Measurements from ENCODE around the gene CD72.
"Not testable (repeated sequence)": the region's sequence is repeated elsewhere in the genome, so short reads cannot be mapped to it uniquely, and the experiment has no call there.

Gene CD72

GRCh38 chr9:35615981-35616680, 2.1 kb downstream of the CD72 start:
- peak; percentile 37 for DNase-seq

DNA sequence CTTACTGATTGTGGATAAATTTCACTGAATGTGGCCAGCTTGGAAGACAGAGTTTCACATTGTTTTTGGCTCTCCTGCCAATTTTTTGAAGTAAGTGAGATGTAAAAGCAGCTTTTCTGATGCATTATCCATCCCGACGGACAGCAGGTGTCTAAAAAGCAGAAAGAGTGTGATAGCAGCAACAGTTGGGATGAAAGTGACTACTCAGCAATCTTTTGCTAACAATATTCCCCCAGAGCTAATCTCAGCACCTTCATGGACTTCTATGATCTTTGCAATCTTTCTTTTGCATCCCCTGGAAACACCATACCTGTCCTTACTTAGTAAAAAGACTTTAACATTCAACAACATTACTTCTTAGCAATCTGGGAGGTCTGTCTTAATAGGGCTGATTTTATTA, 5.4 kb downstream of the CD72 start:
- DNase-seq = no peak

GRCh38 chr9:35612066-35612465, 6.1 kb downstream of the CD72 start:
- DNase-seq = not testable (repeated sequence)

- DNase-seq = no peak
Measured at GRCh38 chr9:35611230-35611797, 6.9 kb downstream of the CD72 start.

DNA sequence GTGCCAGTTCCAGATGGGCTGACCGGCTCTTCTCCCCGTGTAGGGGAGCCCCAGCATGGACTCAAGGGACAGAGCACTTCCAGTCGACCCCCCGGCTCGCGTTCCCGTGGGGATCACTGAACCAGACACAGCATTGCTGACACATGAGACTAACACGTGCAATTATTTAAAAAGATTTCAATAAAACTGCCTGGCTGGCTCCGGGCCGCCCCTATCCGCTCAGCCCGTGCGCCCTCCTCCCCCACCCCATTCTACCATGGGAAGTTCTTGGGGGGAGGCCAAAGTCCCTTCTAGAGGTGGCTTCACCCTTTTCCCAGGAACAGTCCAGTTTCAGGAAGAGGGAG, 8.4 kb downstream of the CD72 start:
- no peak for DNase-seq

- no peak for DNase-seq
Measured at GRCh38 chr9:35609001-35609819, 9.0 kb downstream of the CD72 start.

GRCh38 chr9:35608221-35608620, 10.0 kb downstream of the CD72 start:
- DNase-seq = no peak

GRCh38 chr9:35606726-35607125, 11.5 kb downstream of the CD72 start:
- DNase-seq = no peak

GRCh38 chr9:35606138-35606504, 12.1 kb downstream of the CD72 start:
- no peak for DNase-seq

DNA sequence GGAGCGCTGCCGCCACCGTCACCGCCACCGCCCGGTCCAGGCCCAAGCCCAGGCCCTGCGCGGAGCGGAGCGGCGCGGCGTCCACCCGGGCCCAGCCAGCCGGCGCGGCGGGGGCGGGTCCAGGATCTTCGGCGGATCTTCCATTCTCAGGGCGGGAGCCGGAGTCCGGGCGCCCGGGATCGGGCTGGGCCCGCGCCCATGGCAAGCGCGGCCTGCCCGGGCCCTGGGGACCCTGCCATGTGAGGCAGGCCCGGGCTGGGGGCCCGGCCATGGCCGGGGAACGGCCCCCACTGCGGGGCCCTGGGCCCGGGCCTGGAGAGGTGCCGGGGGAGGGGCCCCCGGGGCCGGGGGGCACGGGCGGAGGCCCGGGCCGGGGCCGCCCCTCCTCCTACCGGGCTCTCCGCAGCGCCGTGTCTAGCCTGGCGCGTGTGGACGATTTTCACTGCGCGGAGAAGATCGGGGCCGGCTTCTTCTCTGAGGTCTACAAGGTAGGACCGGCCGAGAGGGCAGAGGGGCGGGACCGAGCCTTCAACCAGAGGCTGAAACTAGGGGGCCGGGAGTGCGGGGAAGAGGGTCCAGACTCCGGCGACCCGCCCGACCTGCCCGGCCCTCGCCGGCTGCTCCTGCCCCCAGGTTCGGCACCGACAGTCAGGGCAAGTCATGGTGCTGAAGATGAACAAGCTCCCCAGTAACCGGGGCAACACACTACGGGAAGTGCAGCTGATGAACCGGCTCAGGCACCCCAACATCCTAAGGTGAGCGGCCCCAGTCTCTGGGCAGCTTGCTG, 12.7 kb downstream of the CD72 start:
- peak; percentile 14 for DNase-seq

GRCh38 chr9:35604578-35605350, 13.4 kb downstream of the CD72 start, which contains the start of gene TESK1:
TSS of gene TESK1 (plus strand) at chr9:35605262. CDS start at chr9:35605620, 358 bp downstream.
- peak; percentile 52 for DNase-seq

- DNase-seq = peak; percentile 98
Measured at GRCh38 chr9:35603986-35604577, 14.1 kb downstream of the CD72 start.

DNA sequence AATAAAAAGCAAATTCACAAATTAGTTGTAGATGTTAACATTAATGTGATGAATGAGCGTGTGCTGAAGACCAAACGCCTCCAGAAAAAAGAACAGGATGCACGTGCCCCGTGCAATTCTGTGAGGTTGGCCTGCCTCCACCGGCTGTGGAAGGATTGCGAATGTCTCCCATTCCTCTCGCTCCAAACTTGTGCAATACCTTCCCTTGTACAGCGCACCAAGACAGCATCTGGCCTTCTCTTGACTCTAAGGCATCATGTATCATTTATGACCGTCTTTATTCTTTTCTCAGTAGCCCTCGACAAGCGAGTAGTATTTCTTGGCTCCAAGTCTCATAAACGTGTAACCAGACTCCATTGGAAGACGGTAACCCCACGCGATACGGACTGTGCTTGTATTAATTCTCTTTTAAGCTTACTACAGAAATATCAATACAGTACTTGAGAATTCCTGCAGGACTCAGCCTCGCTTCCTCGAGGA, 14.7 kb downstream of the CD72 start:
- peak; percentile 91 for DNase-seq

GRCh38 chr9:35599763-35600604, 18.2 kb downstream of the CD72 start:
- DNase-seq = no peak

GRCh38 chr9:35598866-35599590, 19.2 kb downstream of the CD72 start:
- DNase-seq = no peak

- DNase-seq = not testable (repeated sequence)
Measured at GRCh38 chr9:35596907-35597306, 21.3 kb downstream of the CD72 start.

DNA sequence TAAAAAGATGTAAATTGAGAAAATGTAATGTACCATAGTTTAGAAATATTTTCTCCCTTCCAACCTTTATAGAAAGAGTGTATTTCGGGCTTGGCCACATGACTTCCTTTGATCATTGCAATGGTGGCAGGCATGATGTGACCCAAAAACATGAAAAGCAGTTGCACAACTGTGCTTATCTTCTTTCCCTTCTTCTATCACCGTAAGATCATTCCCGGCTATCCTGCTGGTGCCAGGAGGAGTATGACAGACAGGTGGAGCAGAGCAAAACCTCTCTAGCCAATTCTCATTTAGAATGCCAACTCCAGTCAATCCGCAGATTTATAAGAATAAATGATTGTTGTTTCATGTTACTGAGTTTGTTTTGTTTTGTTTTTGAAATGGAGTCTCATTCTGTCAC, 23.7 kb downstream of the CD72 start:
- no peak for DNase-seq

- no peak for DNase-seq
Measured at GRCh38 chr9:35593581-35593980, 24.6 kb downstream of the CD72 start.

- not testable (repeated sequence) for DNase-seq
Measured at GRCh38 chr9:35588506-35588905, 29.7 kb downstream of the CD72 start.

DNA sequence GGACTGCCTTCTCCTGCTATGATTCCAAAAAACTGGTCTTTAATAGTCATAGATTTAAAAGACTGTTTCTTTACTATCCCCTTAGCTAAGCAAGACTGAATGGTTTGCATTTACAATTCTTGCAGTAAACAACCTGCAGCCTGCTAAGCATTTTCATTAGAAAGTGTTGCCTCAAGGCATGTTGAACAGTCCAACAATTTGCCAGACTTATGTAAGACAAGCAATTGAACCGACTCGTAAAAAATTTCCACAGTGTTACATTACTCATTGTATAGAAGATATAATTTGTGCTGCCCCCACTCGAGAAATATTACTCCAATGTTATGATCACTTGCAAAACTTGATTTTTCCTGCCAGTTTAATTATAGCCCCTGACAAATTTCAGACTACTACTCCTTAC, 33.5 kb downstream of the CD72 start:
- not testable (repeated sequence) for DNase-seq
